HG03159 (cell line): ENCODE measurements around the gene BMP4.

Experiments
- ATAC-seq: cut with Tn5 transposase; IDR thresholded peaks from one replicate; pipeline ENCODE4 v1.9.1; 2021; ENCODE audit warnings: mild to moderate bottlenecking, moderate library complexity; ENCODE audit not compliant: unreplicated experiment

BMP4 gene

GRCh38 chr14:53964249-53964648 lies 7.6 kb upstream of the BMP4 start:
- ATAC-seq: no peak

- ATAC-seq: no peak
Measured at GRCh38 chr14:53963320-53964227, 6.9 kb upstream of the BMP4 start.

GRCh38 chr14:53962953-53963319 lies 6.3 kb upstream of the BMP4 start:
- no peak for ATAC-seq

- ATAC-seq: no peak
Measured at GRCh38 chr14:53958628-53959027, 2.0 kb upstream of the BMP4 start.

- ATAC-seq: no peak
Measured at GRCh38 chr14:53957739-53958138, 1.1 kb upstream of the BMP4 start.

GRCh38 chr14:53955671-53956426 lies 776 bp downstream of the BMP4 start:
- no peak for ATAC-seq

GRCh38 chr14:53955229-53955556 lies 1.4 kb downstream of the BMP4 start:
- no peak for ATAC-seq

GRCh38 chr14:53954551-53955228 lies 1.9 kb downstream of the BMP4 start:
- ATAC-seq: no peak

- no peak for ATAC-seq
Measured at GRCh38 chr14:53953828-53954550, 2.6 kb downstream of the BMP4 start.

- no peak for ATAC-seq
Measured at GRCh38 chr14:53953002-53953827, 3.4 kb downstream of the BMP4 start.

GRCh38 chr14:53952533-53952932 lies 4.1 kb downstream of the BMP4 start:
- no peak for ATAC-seq

- no peak for ATAC-seq
Measured at GRCh38 chr14:53951627-53952303, 4.9 kb downstream of the BMP4 start.

- ATAC-seq: no peak
Measured at GRCh38 chr14:53951243-53951626, 5.4 kb downstream of the BMP4 start.

- no peak for ATAC-seq
Measured at GRCh38 chr14:53950031-53950793, 6.4 kb downstream of the BMP4 start.

GRCh38 chr14:53949201-53949600 lies 7.4 kb downstream of the BMP4 start:
- ATAC-seq: no peak

GRCh38 chr14:53948205-53948884 lies 8.3 kb downstream of the BMP4 start:
- ATAC-seq: no peak

GRCh38 chr14:53947452-53948204 lies 9.0 kb downstream of the BMP4 start:
- no peak for ATAC-seq

GRCh38 chr14:53947094-53947445 lies 9.6 kb downstream of the BMP4 start:
- no peak for ATAC-seq
